AG20443 (cell line): ENCODE results near the gene FAM217B.

Source experiments
- DNase-seq: peaks from one replicate; pipeline ENCODE4 v3.0.0; 2012; ENCODE audit warnings: low spot score, mixed read lengths

Gene FAM217B

DNA sequence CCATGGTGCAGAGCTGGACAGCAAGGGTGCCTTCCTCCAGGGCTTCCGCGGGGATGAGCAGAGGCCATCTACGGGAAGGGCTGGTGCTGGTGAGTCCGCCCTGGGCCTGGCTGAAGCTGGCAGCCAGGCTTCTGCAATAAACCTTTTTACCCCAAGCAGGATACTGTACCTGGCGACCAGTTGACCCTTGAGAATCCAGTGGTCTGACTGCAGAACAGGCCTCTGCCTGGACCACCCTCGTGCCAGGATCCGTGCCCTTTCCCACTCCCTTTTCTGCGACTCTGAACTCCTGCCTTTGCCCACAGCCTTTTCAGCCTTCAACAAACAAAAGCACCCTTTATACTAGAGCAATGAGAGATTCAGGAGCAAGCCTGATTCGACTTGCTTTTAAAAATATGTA, 36.9 kb downstream of the FAM217B start:
- DNase-seq, result no peak

DNA sequence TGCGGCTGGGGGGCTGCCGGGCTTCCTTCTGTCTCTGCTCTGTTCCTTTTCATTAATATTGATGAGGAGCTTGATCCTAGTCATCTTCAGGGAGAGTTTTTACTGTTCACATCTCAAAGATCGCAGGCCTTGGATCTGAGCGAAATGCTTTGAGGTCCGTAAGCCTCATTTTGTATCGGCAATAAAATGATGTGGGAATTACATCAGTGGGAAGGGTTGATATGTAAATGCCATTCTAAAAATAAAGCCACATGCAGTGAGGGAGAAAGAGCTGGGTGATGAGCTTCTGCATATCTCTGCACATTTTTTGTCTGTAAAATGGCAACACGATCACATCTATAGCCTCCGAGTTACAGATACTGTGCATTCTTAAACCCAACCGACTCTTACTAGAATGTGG, 42.9 kb downstream of the FAM217B start:
- DNase-seq, result no peak

DNA sequence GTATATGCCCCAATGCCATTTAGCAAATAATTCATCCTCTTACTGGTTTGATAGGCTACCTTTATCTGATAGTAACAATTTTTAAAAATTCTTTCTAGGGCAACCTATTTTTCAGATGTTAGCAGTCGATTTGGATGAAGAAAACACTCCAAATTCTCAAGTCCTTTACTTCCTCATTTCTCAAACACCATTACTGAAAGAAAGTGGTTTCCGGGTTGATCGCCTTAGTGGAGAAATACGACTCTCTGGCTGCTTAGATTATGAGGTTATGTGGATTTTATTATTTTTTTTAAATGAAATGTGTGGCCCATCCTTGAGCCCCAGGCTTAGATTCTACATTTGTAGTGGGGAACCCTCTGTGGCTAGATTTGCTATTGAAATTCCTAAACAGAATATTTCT, 44.4 kb downstream of the FAM217B start:
- DNase-seq, result no peak

DNA sequence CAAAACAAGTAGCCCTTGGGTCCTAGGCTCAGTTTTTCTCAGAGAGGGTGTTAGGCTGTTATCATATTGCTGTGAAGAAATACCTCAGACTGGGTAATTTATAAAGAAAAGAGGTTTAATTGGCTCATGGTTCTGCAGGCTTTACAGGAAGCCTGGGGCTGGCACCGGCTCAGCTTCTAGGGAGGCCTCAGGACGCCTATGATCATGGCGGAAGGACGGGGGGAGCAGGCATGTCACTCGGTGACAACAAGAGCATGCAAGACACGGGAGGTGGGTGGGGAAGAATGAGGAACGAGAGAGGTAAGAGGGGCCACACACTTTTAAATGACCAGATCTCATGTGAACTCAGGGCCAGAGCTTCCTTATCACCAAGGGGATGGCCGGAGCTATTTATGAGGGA, 45.0 kb downstream of the FAM217B start:
- no peak for DNase-seq

DNA sequence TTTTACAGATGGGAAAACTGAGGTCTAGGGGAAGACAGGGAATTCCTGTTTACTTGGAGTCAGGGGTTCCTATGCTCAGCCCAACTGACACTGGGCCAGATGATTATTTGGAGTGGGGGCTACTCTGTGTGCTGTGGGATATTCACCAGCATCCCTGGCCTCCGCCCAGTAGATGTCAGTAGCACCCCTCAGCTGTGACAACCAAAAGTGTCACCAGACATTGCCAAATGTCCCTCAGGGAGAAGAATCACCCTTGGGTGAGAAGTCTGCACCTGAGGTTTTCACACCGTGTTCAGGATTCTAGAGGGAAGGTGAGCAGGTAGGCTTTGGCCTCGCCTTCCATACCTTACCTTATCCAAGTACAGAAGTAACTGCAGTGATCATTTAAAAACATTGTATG, 45.7 kb downstream of the FAM217B start:
- DNase-seq, result no peak

DNA sequence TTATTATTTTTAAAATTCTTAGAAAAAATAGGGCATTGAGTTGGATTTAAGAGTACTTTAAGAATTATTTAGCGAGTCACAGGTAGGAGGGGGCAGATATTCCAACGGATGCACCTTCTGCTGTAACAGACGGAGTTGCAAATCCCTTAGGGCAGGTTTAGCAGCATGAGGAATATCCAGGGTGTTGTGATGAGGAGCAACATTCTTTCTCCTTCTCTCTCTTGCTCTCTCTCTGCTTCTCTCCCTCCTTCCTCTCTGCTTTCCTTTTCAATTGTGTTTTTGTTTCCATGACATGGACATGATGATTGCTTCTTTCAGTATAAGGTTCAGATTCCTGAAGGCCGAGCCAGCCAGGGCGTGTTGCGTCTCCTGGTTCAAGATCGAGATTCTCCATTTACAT, 46.9 kb downstream of the FAM217B start:
- no peak for DNase-seq

DNA sequence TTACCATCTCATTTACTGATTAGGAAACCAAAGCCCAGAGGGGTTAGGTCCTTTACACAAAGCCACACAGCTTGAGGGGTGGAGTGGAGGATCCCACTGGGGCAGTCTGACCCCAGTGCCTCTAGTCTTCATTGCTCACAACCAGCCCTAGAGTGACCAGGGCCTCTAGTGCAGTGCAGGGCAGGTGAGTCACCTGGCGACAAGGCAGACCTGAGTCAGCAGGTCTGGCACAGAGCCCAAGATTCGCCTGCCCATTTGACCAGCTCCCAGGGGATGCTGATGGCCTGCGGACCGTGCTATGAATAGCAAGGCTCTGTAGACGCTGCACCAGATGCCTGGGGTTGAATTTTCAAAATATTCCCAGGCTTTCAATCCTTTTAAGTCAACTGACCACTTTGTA, 48.0 kb downstream of the FAM217B start:
- DNase-seq, result no peak

DNA sequence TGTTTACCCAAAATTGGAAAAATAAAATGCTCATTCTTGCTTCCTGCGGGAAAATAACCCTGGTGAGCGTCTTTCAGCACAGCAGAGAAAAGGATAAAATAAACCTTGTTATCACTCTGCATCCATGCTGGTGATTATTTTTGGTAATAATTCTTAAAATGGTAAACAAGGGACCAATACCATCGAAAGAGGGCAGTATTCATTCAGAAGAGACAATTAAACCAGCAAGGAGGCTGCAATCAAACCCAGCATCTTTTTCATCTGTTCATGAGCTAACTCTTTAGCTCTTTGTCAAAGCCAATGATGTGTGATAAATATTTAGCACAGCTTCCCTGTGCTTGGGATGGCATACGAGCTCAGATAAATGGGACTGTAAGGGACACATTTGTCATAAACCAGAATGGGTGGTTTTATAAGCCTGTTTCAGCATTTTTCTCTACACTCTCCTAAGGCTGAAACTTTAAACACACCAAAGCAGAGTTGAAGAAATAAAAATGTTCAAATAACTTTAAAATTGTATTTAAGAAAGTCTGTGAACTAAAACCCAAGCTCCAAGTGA, 52.4 kb downstream of the FAM217B start:
- no peak for DNase-seq

DNA sequence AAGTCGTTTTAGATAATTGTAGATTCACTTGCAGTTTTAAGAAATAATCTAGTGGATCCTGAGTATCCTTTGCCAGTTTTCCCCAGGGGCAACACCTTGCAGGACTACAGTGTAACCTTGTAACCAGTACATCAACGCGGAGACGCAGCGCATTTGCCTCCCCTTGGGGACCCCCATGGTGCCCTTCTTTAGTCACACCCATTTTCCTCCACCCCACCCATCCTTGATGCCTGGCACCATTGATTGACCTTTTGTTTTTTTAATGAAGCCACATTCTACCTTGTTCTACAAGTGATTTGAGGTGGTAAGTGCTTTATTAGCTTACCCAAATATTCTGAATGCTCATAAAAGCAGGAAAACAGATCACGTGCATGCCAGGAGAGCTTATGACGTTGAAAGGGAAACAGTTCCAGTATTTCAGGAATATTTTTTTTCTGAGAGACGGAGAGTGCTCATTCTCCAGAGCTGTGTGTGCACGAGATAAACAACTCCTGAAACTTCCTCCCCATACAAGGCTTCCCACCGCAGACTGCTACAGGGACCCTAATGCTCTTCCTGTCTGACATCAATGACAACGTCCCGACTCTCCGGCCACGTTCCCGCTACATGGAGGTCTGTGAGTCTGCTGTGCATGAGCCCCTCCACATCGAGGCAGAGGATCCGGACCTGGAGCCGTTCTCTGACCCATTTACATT, 53.7 kb downstream of the FAM217B start:
- DNase-seq, result no peak

DNA sequence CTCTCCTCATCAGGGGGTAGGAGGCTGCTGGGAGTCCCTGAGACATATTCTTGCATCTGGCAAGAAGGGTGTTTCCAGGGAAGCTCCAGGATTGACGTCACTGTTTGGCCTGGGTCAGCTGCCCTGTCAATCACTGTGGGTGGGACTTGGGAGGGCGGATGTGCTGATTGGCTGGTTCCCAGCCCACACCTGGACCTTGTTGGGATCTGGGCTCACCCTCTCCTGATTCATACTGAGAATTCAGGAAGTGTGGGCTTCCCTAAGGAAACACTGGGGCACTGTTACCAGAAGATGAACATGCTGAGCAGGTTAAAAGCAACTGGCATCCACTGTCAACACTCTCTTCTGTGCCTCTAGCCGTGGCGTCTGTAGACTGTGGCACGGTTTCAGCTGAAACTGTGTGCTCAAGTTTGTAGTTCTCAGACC, 54.5 kb downstream of the FAM217B start:
- DNase-seq, result no peak

DNA sequence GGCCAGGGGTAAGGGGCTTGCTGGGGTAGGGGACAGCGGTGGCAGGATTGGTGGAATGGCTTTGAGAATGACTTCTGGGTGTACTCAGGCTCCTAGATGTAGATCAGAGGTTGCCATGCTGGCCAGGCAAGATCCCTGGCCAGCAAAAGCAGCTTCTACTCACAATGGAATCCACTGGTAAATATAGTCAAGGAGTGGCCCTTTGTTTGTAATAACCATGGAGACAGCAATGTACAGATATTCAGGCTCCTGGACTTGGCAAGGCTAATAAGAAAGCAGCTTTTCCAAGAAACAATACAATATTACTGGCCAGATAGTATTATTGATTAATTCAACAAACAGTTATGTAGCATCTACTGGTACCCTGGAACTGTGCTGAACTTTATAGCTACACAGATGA, 55.9 kb downstream of the FAM217B start:
- no peak for DNase-seq

DNA sequence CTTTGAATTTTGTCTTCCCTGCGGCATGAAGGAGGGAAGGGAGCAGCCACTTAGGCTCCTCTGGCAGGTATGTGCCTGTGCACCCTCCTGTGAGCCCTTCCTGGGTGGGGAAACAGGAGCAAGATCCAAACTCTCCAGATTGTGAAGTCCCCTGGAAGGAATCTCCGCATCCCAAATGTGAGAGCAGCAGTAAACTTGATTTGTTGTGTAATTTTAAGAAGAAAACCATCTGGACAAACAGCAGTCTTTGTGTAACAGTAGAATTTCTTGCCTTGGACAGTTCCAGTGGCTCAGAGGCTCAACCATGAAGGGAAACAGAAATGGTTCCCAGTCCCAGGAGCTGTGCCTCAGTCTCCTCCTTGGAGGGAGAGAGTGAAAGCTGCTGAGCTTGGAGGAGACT, 57.7 kb downstream of the FAM217B start:
- DNase-seq, result no peak
